Stimulated activated CD8-positive, alpha-beta memory T cell treated with anti-CD3 and anti-CD28 coated beads, Interleukin-4, amount 100 ng/mL, for 24 hours (primary cell): ENCODE results near the gene MFSD11.
"Not testable (repeated sequence)": the region's sequence is repeated elsewhere in the genome, so short reads cannot be mapped to it uniquely, and the experiment has no call there.

Experiments used
- DNase-seq: peaks from one replicate; pipeline ENCODE4 v3.0.0-alpha.2; 2020; ENCODE audit warnings: low read depth

Gene MFSD11

DNA sequence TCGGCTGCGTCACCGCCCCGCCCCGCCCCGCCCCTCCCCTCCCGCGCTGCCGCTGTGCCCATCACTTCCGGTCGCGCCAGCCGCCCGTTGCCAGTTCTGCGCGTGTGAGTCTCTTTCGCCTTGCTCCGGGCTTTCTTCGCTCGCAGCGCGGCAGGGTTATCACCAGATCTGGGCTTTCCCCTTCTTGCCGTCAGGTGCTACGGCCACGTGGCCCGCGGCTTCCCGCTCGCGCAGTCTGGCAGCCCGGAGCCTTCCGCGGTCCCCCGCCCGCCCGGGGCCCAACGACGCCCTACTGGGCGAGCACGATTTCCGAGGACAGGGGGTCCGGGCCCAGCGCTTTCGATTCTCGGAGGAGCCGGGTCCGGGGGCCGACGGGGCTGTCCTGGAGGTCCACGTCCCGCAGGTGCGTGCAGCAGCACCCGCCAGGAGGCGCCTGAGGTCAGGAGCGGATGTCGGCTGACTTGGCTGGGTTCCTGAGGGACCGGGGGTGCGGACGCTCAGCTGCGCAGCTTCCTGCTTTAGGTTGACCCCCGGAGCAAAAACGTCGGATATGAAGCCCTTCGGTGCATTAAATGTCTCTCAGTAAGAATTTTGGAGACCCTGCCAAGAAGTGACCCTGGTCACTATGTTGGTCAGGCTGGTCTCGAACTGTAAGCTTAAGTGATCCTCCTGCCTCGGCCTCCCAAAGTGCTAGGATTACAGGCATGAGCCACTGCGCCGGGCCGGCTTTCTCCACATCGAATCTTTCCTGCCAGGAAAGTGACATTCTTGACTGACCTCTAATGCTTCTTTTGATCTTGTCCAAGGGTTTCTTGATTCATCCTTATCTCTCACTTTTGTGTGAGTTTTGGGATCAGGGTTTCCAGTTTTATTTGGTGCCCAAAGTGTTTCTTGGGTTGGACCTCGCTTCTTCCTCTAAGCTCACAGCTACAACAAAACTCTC, 10.9 kb upstream of the MFSD11 start, which contains the start of gene METTL23:
METTL23 (plus strand) TSS at position 64 of the 943 bp plus-strand sequence. CDS start 2,872 bp downstream, outside the sequence.
- DNase-seq = peak; percentile 69

DNA sequence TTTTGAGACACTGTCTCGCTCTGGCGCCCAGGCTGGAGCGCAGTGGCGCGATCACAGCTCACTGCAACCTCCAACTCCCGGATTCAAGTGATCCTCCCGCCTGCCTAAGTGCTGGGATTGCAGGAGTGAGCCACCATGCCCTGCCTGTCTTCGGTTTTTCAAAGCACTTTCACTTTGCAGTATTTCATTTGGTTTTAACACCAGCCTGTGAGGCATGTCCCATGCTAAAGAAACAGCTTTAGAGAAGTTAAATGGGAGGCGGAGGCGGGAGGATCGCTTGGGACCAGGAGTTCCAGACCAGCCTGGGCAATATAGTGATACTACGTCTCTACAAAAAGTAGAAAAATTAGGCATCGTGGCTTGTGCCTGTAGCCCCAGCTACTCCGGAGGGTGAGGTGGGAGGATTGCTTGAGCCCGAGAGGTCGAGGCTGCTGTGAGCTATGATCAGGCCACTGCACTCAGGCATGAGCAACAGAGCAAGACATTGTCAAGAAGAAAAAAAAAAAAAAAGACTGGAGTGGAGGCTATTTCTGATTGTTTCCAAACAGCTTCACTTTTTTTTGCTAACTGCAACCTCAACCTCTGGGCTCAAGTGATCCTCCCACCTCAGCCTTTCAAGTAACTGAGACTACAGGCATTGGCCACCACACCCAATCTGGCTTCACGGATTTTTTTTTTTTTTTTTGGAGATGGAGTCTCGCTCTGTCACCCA, 10.0 kb upstream of the MFSD11 start:
- DNase-seq = no peak

DNA sequence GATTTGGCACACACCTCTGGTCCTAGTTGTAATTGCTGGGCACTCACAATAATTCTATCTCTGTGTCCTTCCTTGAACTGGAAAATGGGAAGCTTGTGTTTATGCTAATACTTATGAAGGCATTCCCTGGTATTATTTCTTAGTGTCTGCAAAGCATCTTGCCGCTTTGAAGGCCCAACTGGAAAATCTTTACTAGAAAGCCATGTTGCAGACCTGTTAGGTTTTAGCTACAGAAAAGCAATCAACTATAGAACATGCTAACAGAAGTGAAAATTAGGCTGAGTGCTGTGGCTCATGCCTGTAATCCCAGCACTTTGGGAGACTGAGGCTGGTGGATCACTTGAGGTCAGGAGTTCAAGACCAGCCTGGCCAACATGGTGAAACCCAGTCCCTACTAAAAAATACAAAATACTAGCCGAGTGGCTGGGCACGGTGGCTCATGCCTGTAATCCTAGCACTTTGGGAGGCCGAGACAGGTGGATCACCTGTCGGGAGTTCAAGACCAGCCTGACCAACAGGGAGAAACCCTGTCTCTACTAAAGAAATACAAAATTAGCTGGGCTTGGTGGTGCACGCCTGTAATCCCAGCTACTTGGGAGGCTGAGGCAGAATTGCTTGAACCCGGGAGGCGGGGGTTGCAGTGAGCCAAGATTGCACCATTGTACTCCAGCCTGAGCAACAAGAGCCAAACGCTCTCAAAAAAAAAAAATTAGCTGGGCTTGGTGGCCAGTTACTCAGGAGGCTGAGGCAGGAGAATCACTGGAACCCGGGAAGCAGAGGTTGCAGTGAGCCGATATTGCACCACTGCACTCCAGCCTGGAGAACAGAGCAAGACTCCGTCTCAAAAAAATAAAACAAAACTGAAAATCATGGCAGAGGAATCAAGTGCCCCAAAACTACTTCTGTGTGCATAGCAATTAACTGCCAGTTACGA, 5.9 kb upstream of the MFSD11 start:
- DNase-seq = not testable (repeated sequence)

DNA sequence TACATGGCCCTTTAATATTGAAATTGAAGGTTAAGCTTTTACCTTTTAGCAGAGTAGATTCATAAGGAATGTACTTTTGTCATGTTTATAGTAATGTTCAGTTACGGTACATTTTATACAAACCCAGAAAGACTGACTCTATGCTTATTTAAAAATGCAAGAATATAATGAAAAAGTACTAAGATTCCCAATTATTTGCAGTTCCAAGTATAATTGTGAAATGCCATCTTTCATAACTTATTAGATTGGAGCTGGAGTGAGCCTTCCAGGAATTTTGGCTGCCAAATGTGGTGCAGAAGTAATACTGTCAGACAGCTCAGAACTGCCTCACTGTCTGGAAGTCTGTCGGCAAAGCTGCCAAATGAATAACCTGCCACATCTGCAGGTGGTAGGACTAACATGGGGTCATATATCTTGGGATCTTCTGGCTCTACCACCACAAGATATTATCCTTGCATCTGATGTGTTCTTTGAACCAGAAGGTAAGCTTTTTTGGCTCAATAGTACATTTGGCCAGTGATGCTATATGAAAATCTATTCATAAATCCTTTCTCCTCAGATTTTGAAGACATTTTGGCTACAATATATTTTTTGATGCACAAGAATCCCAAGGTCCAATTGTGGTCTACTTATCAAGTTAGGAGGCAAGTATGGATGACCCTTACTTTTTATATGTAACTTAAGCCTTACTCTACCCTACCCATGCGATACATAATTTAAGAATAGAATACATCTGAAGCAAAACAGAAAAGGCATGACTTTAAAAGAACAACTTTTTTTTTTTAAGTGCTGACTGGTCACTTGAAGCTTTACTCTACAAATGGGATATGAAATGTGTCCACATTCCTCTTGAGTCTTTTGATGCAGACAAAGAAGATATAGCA, 4.9 kb upstream of the MFSD11 start:
- DNase-seq = no peak

- no peak for DNase-seq
Observed at GRCh38 chr17:76733618-76733957, 4.3 kb upstream of the MFSD11 start.

- DNase-seq = no peak
Observed at GRCh38 chr17:76734080-76734840, 3.7 kb upstream of the MFSD11 start.

- no peak for DNase-seq
Observed at GRCh38 chr17:76735006-76735405, 2.9 kb upstream of the MFSD11 start.

DNA sequence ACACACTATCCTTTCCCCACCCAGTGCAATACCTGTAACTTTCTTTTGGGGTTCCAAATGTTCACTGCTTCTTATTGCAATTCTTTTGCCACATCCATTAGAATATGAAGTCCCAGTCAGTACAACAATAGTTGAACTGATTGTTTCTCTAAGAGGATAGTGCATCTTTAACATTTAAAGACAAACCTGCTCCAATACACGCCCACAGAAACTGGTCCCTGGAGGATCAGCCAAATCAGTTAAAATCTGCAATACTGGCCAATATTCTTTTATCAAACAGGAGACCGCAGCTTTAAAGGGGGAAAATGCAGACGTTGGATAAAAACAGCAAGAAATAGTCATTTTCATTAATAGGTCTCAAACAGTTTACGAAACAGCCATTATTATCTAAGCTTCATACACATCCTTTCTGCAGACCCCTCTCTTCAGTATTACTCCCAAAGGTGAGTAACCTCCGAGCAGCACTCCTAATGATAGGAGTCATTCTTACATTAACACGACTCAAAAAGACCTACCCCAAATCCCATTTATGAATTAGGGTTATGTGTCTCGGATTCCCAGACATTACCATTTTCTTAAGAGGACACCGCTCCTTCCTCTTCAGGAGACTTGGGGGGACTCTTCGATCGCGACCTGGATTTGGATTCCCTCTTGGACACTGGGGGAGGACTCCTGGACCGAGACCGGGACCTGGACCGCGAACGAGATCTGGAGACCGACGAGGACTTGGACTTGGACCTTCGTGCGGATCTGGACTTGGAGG, 2.2 kb upstream of the MFSD11 start:
- no peak for DNase-seq

DNA sequence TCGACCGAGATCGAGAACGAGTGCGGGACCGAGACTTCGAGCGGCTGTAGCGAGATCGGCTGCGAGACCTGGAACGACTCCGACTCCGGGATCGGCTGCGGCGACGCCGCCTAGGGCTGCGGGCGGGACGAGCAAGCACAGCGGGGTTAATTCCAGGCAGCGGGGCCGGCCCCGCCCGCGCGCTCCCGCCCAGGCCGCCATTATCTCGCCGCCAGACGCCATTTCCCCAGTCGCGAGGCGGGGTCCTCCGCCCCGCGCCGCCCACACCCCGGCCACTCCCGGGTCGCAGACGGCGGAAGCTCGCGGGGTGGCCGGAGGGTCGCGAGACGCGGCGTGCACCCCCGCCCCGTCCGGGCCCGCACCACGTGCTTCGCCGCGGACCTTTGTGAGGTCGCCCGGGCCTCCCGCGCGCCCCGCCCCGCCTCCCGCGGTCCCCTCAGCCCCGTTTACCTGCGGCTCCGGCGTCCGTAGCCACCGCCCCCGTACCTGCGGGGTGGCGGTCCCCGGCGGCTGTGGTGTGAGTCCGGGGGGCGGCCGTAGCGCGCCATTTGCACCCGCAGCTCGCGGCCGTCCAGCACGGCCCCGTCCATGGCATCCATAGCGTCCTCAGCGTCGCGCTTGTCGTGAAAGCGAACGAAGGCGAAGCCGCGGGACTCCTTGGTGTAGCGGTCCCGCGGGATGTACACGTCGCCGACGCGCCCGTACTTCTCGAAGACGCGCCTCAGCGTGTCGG, 1.4 kb upstream of the MFSD11 start:
- DNase-seq = peak; percentile 51

GRCh38 chr17:76737082-76737675, 740 bp upstream of the MFSD11 start, which contains the start of gene SRSF2:
Gene SRSF2, minus strand, starts transcription at chr17:76737331. Its CDS starts 171 bp downstream, at chr17:76737160.
- DNase-seq = peak; percentile 97

GRCh38 chr17:76738468-76738850, 540 bp downstream of the MFSD11 start:
- no peak for DNase-seq

DNA sequence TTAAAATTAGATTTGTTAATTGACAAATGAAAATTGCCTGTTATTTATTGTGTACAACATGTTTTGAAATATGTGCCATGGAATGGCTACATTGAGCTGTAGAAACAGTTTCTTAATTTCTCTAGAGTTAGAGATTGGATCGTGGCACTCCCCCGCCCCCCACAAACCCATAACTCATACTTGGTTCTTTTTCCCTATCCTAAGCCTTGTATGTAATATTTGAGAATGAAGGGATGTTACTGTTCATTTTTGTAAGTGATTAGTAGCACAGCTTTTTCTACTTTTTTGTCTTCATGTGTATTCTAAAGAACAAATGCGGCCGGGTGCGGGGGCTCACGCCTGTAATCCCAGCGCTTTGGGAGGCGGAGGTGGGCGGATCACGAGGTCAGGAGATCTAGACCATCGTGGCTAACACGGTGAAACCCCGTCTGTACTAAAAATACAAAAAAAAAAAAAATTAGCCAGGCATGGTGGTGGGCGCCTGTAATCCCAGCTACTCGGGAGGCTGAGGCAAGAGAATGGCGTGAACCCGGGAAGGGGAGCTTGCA, 1.7 kb downstream of the MFSD11 start:
- DNase-seq = not testable (repeated sequence)

- no peak for DNase-seq
Observed at GRCh38 chr17:76740329-76741118, 2.6 kb downstream of the MFSD11 start.

GRCh38 chr17:76742958-76743357, 5.0 kb downstream of the MFSD11 start:
- DNase-seq = no peak

GRCh38 chr17:76744747-76745146, 6.8 kb downstream of the MFSD11 start:
- DNase-seq = no peak

- DNase-seq = not testable (repeated sequence)
Observed at GRCh38 chr17:76745785-76746184, 7.9 kb downstream of the MFSD11 start.

DNA sequence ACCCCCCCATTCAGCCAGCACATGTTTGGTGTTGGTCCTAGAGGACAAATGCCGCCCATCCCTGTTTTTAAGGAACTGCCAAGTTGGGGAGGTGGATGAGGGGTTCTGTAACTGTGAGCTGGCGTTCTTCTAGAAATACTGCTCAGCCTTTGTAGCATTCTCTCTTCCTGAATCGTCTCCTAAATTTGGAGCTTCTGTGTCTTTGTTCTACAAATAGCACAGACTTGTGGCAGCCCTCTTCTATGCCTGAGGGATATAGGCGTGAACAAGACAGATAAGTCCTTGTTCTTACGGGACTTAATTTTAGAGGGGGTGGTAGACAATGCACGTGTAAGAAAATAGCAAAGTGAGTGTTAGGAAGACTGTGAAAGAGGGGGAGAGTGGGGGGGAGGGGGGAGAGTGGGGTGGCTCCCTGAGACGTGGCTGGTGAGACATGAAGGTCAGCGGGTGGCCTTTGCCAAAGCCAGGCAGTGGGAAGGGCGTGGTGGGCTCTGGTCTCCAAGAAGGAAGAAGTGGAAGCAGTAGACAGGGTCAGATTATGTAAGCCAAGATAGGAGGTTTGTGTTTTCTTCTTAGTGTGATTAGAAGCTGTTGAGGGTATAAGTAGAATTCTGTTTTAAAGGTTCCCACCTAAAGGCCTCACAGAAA, 9.9 kb downstream of the MFSD11 start:
- DNase-seq = no peak
